Measurements from ENCODE around the gene SND1.
A peak's percentile ranks its signal among the peaks of the same experiment; 100 is the strongest.

SND1 gene

DNA sequence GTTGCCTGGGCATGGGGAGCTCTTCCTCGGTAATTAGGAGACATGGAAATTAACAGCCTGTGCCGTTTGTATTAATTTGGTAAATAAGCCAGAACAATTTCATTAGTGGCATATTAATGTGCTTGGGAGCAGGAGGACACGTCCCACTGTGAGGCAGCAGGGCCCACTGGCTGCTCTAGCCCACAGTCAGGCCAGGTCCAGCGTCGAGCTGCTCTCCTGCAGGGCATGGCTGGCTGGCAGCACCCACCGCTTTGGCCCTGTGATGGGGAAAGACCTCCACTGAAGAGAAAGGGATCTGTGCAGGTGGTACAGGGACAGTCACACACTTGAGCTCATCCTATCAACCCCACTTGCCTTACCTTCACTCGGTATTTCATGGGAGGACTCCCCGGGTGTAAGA lies 416.8 kb downstream of the SND1 start:
- DNase-seq (ENCODE audit: low read depth in 2 of 2), result no peak

- DNase-seq (ENCODE audit: low read depth in 2 of 2), result peak in 1 of 2 experiments; percentile 13
Measured at GRCh38 chr7:128069373-128070364, 417.7 kb downstream of the SND1 start.

- no peak for DNase-seq (ENCODE audit: low read depth in 2 of 2)
Measured at GRCh38 chr7:128071376-128071775, 419.4 kb downstream of the SND1 start.

- DNase-seq (ENCODE audit: low read depth in 2 of 2), result no peak
Measured at GRCh38 chr7:128071801-128072200, 419.8 kb downstream of the SND1 start.

GRCh38 chr7:128073671-128074310 lies 421.8 kb downstream of the SND1 start:
- DNase-seq (ENCODE audit: low read depth in 2 of 2), result no peak

DNA sequence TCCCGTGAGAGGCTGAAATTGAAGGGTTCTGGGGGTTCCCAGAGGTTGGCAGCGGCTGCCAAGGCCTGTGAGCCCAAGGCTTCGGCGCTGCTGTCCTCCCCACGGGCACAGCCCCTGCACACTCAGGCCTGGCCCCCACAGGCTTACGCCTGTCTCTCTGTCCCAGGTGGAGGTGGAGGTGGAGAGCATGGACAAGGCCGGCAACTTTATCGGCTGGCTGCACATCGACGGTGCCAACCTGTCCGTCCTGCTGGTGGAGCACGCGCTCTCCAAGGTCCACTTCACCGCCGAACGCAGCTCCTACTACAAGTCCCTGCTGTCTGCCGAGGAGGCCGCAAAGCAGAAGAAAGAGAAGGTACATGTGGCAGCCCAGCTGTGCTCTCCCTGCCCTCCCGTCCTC lies 422.3 kb downstream of the SND1 start:
- DNase-seq (ENCODE audit: low read depth in 2 of 2), result no peak

GRCh38 chr7:128074736-128075135 lies 422.7 kb downstream of the SND1 start:
- no peak for DNase-seq (ENCODE audit: low read depth in 2 of 2)

- no peak for DNase-seq (ENCODE audit: low read depth in 2 of 2)
Measured at GRCh38 chr7:128075242-128076095, 423.5 kb downstream of the SND1 start.

GRCh38 chr7:128076196-128076795 lies 424.3 kb downstream of the SND1 start:
- DNase-seq (ENCODE audit: low read depth in 2 of 2), result no peak

DNA sequence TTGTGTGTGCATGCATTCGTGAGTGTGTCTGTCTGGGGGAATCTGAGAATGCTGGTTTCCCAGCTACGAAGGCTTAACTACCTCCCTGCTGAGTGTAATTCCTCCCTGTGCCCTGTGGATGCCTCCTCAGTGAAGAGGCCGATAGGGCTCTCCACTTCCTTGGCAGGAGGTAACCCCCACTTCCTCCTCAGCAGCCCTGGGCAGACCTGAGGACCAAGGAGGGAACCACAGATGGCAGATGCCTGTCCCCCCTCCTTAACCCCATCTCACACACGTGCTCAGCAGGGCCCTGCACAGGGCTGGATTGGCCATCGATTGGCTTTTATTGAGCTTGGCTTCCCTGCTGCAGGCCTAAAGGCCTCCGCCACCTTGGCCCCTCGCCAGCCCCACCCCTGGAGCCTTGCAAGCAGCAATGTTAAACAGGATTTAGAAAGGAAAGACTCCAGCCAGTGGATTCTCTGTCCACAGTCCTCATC lies 424.8 kb downstream of the SND1 start:
- DNase-seq (ENCODE audit: low read depth in 2 of 2), result no peak

GRCh38 chr7:128078309-128078708 lies 426.3 kb downstream of the SND1 start:
- no peak for DNase-seq (ENCODE audit: low read depth in 2 of 2)

- no peak for DNase-seq (ENCODE audit: low read depth in 2 of 2)
Measured at GRCh38 chr7:128080169-128080568, 428.2 kb downstream of the SND1 start.

DNA sequence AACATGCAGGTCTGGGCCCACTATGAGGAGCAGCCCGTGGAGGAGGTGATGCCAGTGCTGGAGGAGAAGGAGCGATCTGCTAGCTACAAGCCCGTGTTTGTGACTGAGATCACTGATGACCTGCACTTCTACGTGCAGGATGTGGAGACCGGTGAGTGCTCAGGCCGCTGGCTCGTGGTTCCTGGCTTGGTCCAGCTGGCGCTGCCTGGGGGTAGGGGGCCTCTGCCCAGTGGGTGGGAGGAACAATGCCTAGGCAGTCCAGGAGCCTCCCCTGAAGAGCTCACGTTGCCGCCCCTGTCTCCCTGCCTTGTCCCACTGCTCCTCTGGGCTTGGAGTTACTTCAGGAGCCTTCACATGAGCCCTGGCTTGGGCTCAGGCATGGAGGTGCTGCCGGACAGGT lies 429.4 kb downstream of the SND1 start:
- no peak for DNase-seq (ENCODE audit: low read depth in 2 of 2)

- DNase-seq (ENCODE audit: low read depth in 2 of 2), result no peak
Measured at GRCh38 chr7:128081808-128082207, 429.8 kb downstream of the SND1 start.

DNA sequence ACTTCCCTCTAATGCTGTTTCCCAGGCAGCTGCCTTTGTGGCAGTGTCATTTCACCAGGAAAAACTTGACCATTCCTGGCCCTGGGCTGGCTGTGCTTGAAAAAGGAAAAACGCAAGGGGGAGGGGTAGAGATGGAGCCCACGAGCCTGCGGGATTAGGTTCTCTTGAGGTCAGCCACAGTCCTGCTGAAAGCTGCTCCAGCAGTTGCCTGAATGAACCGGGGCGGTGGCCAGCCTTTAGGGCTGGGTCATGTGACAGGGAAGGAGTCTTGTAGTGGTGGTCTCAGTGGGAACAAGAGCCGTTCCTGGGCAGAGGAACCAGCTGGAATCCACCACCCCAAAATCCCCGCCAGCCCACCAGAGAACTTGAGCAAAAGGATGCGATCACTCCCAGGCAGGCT lies 430.4 kb downstream of the SND1 start:
- no peak for DNase-seq (ENCODE audit: low read depth in 2 of 2)

GRCh38 chr7:128084896-128085608 lies 433.1 kb downstream of the SND1 start:
- DNase-seq (ENCODE audit: low read depth in 2 of 2), result peak in 1 of 2 experiments; percentile 20

DNA sequence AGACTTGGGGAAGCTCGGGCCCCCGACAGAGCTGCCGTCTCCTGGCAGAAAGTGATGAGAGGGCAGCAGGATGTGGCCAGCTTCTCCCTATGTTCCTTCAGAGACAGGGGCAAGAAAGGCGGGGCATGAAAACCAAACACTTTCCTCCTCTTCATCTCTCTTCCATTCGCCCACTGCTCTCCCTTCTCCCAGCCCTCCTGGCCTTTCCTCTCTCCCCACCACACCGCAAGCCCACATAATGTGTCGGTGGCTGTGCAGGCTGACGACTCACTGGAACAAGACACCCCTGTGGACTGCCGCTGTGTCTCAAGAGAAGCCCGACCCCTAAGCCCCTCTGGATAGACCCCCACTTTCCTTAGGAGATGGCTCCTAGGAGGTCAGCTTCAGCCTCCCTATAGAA lies 438.5 kb downstream of the SND1 start:
- DNase-seq (ENCODE audit: low read depth in 2 of 2), result no peak

DNA sequence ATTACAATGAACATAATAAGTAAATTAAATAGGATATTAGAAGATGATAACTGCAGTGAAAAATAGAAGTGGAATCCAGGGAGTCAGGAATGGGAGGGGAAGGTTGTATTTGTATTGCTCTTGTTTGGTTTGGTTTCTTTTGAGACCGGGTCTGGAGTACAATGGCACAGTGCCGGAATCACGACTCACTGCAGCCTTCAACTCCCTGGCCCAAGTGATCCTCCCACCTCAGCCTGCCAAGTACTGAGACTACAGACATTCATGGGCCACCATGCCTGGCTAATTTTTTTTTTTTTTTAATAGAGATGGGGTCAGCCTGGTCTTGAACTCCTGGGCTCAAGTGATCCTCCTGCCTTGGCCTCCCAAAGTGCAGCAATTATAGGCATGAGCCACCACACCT lies 439.1 kb downstream of the SND1 start:
- no peak for DNase-seq (ENCODE audit: low read depth in 2 of 2)

GRCh38 chr7:128092221-128092620 lies 440.2 kb downstream of the SND1 start:
- DNase-seq (ENCODE audit: low read depth in 2 of 2), result no peak

DNA sequence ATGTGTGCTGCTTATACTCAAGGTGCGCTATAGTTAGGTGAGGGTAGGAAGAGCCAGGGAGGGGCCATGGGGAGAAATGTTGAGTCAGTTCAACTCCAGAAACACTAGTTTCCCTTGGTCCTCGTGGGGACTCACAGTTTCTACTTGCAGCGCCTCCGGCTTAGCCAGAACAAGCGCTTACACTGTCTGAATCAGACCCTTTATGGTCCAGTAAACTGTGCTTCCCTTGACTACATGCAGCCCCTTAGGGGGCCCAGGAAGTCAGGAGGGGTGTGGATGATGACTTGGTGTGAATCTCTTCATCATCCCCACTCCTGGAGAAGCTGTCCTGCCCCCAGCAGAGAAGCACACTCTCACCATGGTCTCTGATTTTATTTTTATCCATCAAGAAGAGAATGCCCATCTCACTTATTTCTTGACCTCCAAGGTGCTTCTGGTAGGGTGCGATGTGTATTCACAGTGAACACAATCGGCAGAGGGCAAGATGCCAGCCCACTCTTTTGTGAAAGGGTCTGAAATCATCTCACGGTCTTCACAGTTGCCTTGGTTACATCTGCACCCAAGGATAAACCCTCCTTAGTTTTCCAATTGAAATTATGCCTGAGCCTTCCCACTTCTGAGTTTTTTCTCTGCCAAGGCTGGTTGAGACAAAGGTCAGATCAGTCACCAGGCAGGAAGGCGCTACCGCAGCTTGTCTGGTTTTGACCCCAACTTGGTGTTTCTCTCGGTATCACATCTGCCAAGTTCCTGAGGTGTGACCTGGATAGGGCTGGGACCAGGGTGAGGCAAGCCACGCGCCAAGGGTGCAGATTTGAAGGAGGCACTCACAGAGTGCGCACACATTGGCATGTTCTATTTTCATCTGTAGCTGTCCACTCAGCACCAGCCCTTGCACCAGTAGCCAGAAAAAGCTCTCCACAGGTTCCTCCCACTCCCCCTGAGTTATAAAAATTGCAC lies 441.9 kb downstream of the SND1 start:
- DNase-seq (ENCODE audit: low read depth in 2 of 2), result no peak

Data from fibroblast of skin of left quadriceps (primary cell).